Activated gamma-delta T cell (primary cell): ENCODE results near the gene PGD.
"Not testable (repeated sequence)": the region's sequence is repeated elsewhere in the genome, so short reads cannot be mapped to it uniquely, and the experiment has no call there.

Source experiments
- DNase-seq: peaks from one replicate; lab custom pipeline; 2025; lab: John Stamatoyannopoulos, UW
- total RNA-seq, 2 donors: gene quantifications; one replicate each; lab custom pipeline; 2026; lab: John Stamatoyannopoulos, UW

PGD gene
- total RNA-seq, result 40.3 to 73.9 reads per million in 2 donors

GRCh38 chr1:10398734-10399443 lies at the start of gene PGD:
Gene PGD, plus strand, starts transcription at chr1:10399064. Its CDS starts 54 bp downstream, at chr1:10399118.
- DNase-seq, result peak; percentile 94

GRCh38 chr1:10353282-10353681 lies 45.6 kb upstream of the PGD start:
- DNase-seq, result no peak

- DNase-seq, result no peak
Observed at GRCh38 chr1:10353693-10354092, 45.2 kb upstream of the PGD start.

GRCh38 chr1:10360045-10360444 lies 38.8 kb upstream of the PGD start:
- no peak for DNase-seq

- DNase-seq, result no peak
Observed at GRCh38 chr1:10361515-10361914, 37.3 kb upstream of the PGD start.

- DNase-seq, result no peak
Observed at GRCh38 chr1:10368194-10368593, 30.7 kb upstream of the PGD start.

GRCh38 chr1:10374442-10374860 lies 24.4 kb upstream of the PGD start:
- no peak for DNase-seq

- not testable (repeated sequence) for DNase-seq
Observed at GRCh38 chr1:10377365-10378029, 21.4 kb upstream of the PGD start.

- DNase-seq, result no peak
Observed at GRCh38 chr1:10378081-10378841, 20.6 kb upstream of the PGD start.

GRCh38 chr1:10379101-10379620 lies 19.7 kb upstream of the PGD start:
- no peak for DNase-seq

- no peak for DNase-seq
Observed at GRCh38 chr1:10379676-10380075, 19.2 kb upstream of the PGD start.

GRCh38 chr1:10380594-10381275 lies 18.1 kb upstream of the PGD start:
- no peak for DNase-seq

GRCh38 chr1:10383630-10384029 lies 15.2 kb upstream of the PGD start:
- no peak for DNase-seq

- DNase-seq, result no peak
Observed at GRCh38 chr1:10384219-10384618, 14.6 kb upstream of the PGD start.

GRCh38 chr1:10386761-10387676 lies 11.8 kb upstream of the PGD start:
- no peak for DNase-seq

GRCh38 chr1:10387677-10388386 lies 11.0 kb upstream of the PGD start:
- DNase-seq, result no peak

- DNase-seq, result no peak
Observed at GRCh38 chr1:10388387-10388715, 10.5 kb upstream of the PGD start.

GRCh38 chr1:10389271-10389973 lies 9.4 kb upstream of the PGD start:
- DNase-seq, result no peak

GRCh38 chr1:10396870-10397269 lies 2.0 kb upstream of the PGD start:
- DNase-seq, result no peak

- no peak for DNase-seq
Observed at GRCh38 chr1:10398278-10398733, 558 bp upstream of the PGD start.
